Measurements from ENCODE around the gene IFT20. TPM values are rescaled to one million over a fixed set of nuclear protein-coding genes. Genes with fewer than 3 reads are reported as not detected.
A peak's percentile ranks its signal among the peaks of the same experiment; 100 is the strongest.

The IFT20 gene
- total RNA-seq, 1 experiment from 2014 or later: 25.4 TPM

- TF ChIP-seq TCF7L2 (IDR thresholded peaks at IDR 0.05; ENCODE audit: low read depth, low read length) (no peak), REST (IDR thresholded peaks at IDR 0.05; ENCODE audit: insufficient read depth in 1 of 2, low read depth in 2 of 2, low read length in 1 of 2) (0 out of 4 replicates have a peak, but pooled peaks of 1 of the 2 experiments have one; percentile 8)
- no peak overlapping the region for H3K27ac ChIP-seq (ENCODE audit: low read length)
- ChIA-PET CTCF (no interaction called here), POLR2A (interaction anchor here (0.7 kb wide), 1 partner anchor 103 kb away, joined by 5 read pairs; no protein-coding TSS in a partner anchor)
- H3K4me3 ChIP-seq (ENCODE audit: low read depth in 2 of 2, low read length in 2 of 2): peak overlapping the region; percentile 65 to 93
- intact Hi-C loops (cut with micrococcal nuclease; ENCODE audit: unreplicated experiment): no loop called here
- H3K9me3 ChIP-seq (ENCODE audit: control insufficient read depth, insufficient read depth, low read depth, low read length): no peaks in the 10 kb centered on the region
- H3K4me1 ChIP-seq (ENCODE audit: control insufficient read depth, insufficient read depth, low read length): peaks cover 27% of the 10 kb centered on the region
- no peaks in the 10 kb centered on the region for H3K27me3 ChIP-seq (ENCODE audit: control insufficient read depth, insufficient read depth, low read length)
- in situ Hi-C loops (cut with HindIII; ENCODE audit: low pct_unique_long_range_greater_than_20kb, low sequenced_read_pairs): no loop called here
- no peaks in the 10 kb centered on the region for H3K36me3 ChIP-seq (ENCODE audit: control insufficient read depth, insufficient read depth, low read length)
- no TSS peak for BruUV-seq (replicated peaks)
- DNase-seq (ENCODE audit: low read depth, low spot score): no peak
- peak; percentile 30 for ATAC-seq
Measured at GRCh38 chr17:28372203-28372944, 37.1 kb upstream of the IFT20 start.

GRCh38 chr17:28371245-28372202 is 36.3 kb upstream of the IFT20 start, which contains the start of gene SARM1:
TSS of gene SARM1 (plus strand) at chr17:28371694. CDS start at chr17:28372033, 339 bp downstream.
- Histone ChIP-seq H3K9me3 (ENCODE audit: control insufficient read depth, insufficient read depth, low read depth, low read length) (no peaks in the 10 kb centered on the region), H3K27ac (ENCODE audit: low read length) (peak within 1 kb of the TSS; percentile 84), H3K36me3 (ENCODE audit: control insufficient read depth, insufficient read depth, low read length) (no peaks in the 10 kb centered on the region), H3K4me1 (ENCODE audit: control insufficient read depth, insufficient read depth, low read length) (peaks cover 27% of the 10 kb centered on the region), H3K4me3 (ENCODE audit: low read depth in 2 of 2, low read length in 2 of 2) (peak within 1 kb of the TSS; percentile 65 to 93), H3K27me3 (ENCODE audit: control insufficient read depth, insufficient read depth, low read length) (no peaks in the 10 kb centered on the region)
- DNase-seq (ENCODE audit: low read depth, low spot score) (peak; percentile 30), ATAC-seq (peak; percentile 93)
- in situ Hi-C loops (cut with HindIII; ENCODE audit: low pct_unique_long_range_greater_than_20kb, low sequenced_read_pairs) (no loop called here), intact Hi-C loops (cut with micrococcal nuclease; ENCODE audit: unreplicated experiment) (no loop called here)
- BruUV-seq (replicated peaks): no TSS peak
- ChIA-PET POLR2A (interaction anchor here (0.6 to 0.7 kb wide), 2 partner anchors 104 to 163 kb away, joined by 5 to 6 read pairs; no protein-coding TSS in a partner anchor), CTCF (interaction anchor here (0.7 kb wide), 1 partner anchor 44 kb away, joined by 5 read pairs; no protein-coding TSS in a partner anchor)
- 0 out of 2 replicates have a peak, but pooled peaks have one; percentile 43 for TF ChIP-seq SIN3A (IDR thresholded peaks at IDR 0.05; ENCODE audit: borderline replicate concordance, insufficient read depth, low read depth, low read length)
- no peak for TF ChIP-seq POLR2AphosphoS5 (IDR thresholded peaks at IDR 0.05; ENCODE audit: low read depth, low read length)
- TF ChIP-seq CTCF (IDR thresholded peaks at IDR 0.05): no peak
- TF ChIP-seq TCF7L2 (IDR thresholded peaks at IDR 0.05; ENCODE audit: low read depth, low read length): peak; percentile 88
- 0 out of 4 replicates have a peak, but pooled peaks of 1 of the 2 experiments have one; percentile 30 for TF ChIP-seq REST (IDR thresholded peaks at IDR 0.05; ENCODE audit: insufficient read depth in 1 of 2, low read depth in 2 of 2, low read length in 1 of 2)
